Measurements from ENCODE around the gene DTNBP1.

The DTNBP1 gene

GRCh38 chr6:15512721-15513120, 150.1 kb downstream of the DTNBP1 start:
- Histone ChIP-seq H3K9me3 (no peaks in the 10 kb centered on the region), H3K27me3 (no peaks in the 10 kb centered on the region), H3K4me3 (ENCODE audit: low read depth in 1 of 2, low read length in 1 of 2) (no peak overlapping the region), H3K4me1 (ENCODE audit: control insufficient read depth in 1 of 2, insufficient read depth in 1 of 2, low read depth in 1 of 2, low read length in 1 of 2) (peaks cover 13 to 15% of the 10 kb centered on the region in 2 experiments), H3K36me3 (peaks cover 93% of the 10 kb centered on the region), H3K27ac (no peak overlapping the region)
- TF ChIP-seq CTCF (IDR thresholded peaks at IDR 0.05): no peak

GRCh38 chr6:15512126-15512525, 150.7 kb downstream of the DTNBP1 start:
- Histone ChIP-seq H3K4me3 (ENCODE audit: low read depth in 1 of 2, low read length in 1 of 2) (no peak overlapping the region), H3K27ac (peak overlapping the region; percentile 27), H3K4me1 (ENCODE audit: control insufficient read depth in 1 of 2, insufficient read depth in 1 of 2, low read depth in 1 of 2, low read length in 1 of 2) (peaks cover 14 to 15% of the 10 kb centered on the region in 2 experiments), H3K9me3 (no peaks in the 10 kb centered on the region), H3K36me3 (peaks cover 92% of the 10 kb centered on the region), H3K27me3 (no peaks in the 10 kb centered on the region)
- TF ChIP-seq CTCF (IDR thresholded peaks at IDR 0.05): no peak

GRCh38 chr6:15511248-15512125, 151.3 kb downstream of the DTNBP1 start:
- peaks cover 14 to 15% of the 10 kb centered on the region in 2 experiments for H3K4me1 ChIP-seq (ENCODE audit: control insufficient read depth in 1 of 2, insufficient read depth in 1 of 2, low read depth in 1 of 2, low read length in 1 of 2)
- peak overlapping the region; percentile 27 for H3K27ac ChIP-seq
- no peak overlapping the region for H3K4me3 ChIP-seq (ENCODE audit: low read depth in 1 of 2, low read length in 1 of 2)
- no peaks in the 10 kb centered on the region for H3K27me3 ChIP-seq
- H3K36me3 ChIP-seq: peaks cover 92% of the 10 kb centered on the region
- TF ChIP-seq CTCF (IDR thresholded peaks at IDR 0.05): no peak
- H3K9me3 ChIP-seq: no peaks in the 10 kb centered on the region

GRCh38 chr6:15510536-15511247, 152.1 kb downstream of the DTNBP1 start:
- H3K27ac ChIP-seq: peak overlapping the region; percentile 91
- H3K36me3 ChIP-seq: peaks cover 93% of the 10 kb centered on the region
- no peaks in the 10 kb centered on the region for H3K27me3 ChIP-seq
- H3K4me3 ChIP-seq (ENCODE audit: low read depth in 1 of 2, low read length in 1 of 2): no peak overlapping the region
- peaks cover 14 to 15% of the 10 kb centered on the region in 2 experiments for H3K4me1 ChIP-seq (ENCODE audit: control insufficient read depth in 1 of 2, insufficient read depth in 1 of 2, low read depth in 1 of 2, low read length in 1 of 2)
- no peak for TF ChIP-seq CTCF (IDR thresholded peaks at IDR 0.05)
- no peaks in the 10 kb centered on the region for H3K9me3 ChIP-seq

- Histone ChIP-seq H3K9me3 (no peaks in the 10 kb centered on the region), H3K27me3 (no peaks in the 10 kb centered on the region), H3K27ac (peak overlapping the region; percentile 91), H3K4me1 (ENCODE audit: control insufficient read depth in 1 of 2, insufficient read depth in 1 of 2, low read depth in 1 of 2, low read length in 1 of 2) (peaks cover 14 to 15% of the 10 kb centered on the region in 2 experiments), H3K4me3 (ENCODE audit: low read depth in 1 of 2, low read length in 1 of 2) (no peak overlapping the region), H3K36me3 (peaks cover 91% of the 10 kb centered on the region)
- no peak for TF ChIP-seq CTCF (IDR thresholded peaks at IDR 0.05)
Measured at GRCh38 chr6:15510121-15510520, 152.7 kb downstream of the DTNBP1 start.
